Middle frontal gyrus (tissue), 1 donor: ENCODE results near the gene NEUROD2.

Source experiments
- DNase-seq: peaks from one replicate; pipeline ENCODE4 v3.0.0-alpha.2; 2015; ENCODE audit warnings: low spot score; ENCODE audit errors: extremely low spot score

Gene NEUROD2

GRCh38 chr17:39618956-39619785 lies 11.5 kb upstream of the NEUROD2 start:
- DNase-seq: no peak

- no peak for DNase-seq
Measured at GRCh38 chr17:39618246-39618913, 10.7 kb upstream of the NEUROD2 start.

DNA sequence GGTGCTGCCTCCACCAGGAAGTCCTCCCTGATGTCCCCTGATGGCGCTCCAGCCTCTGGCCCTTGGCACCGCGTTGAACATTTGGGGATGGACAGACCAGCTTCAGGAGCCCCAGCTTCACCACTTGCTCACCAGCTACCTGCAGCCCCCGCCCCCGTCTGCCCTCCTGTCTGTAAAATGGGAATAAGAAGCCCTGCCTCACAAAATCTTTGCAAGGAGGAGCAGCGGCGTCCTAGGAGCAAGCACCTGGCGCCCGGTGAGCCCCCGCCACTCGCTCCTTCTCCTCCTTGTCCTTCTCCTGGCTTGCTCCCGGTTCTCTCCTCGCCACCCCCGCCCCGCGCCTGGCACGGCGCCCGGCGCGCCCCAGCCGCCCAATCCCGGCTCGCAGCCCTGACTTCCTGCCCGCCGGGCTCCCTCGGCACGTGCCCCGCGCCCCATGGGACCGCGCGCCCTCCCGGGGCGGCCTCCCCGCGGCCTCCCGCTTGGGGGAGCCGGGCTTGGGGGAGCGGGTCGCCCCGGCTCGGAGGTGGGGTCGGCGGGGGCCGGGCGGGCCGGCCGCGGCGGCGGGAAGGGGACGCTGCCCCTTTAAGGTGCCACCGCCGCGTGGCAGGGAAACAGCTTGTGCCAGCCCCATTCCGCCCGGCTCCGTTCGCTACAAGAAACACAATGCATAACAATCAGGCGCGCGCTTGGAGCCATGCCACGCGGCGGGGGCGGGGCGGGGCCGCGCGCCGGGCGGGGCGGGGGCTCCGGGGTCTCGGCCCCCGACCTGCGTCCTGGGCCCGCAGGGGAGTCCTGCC lies 9.9 kb upstream of the NEUROD2 start:
- no peak for DNase-seq

GRCh38 chr17:39617100-39617445 lies 9.4 kb upstream of the NEUROD2 start:
- DNase-seq: no peak

DNA sequence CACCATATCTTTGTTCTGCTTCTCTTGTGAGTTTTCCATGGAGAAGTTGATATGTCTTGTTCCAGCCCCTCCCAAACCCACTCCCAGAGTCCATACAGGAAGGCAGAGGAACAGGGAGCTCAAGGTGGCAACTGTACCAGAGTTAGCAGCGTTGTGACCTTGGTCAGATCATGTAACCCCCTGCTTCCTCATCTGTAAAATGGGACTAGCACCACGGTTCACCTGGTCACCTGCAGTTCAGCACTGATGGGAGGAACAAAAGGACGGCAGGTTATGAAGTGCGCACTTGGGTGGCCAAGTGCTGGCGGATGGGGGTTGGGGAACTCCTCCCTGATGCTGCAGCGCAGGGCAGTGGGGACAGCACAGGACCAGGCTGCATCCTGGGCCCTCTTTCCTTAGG lies 7.7 kb upstream of the NEUROD2 start:
- DNase-seq: no peak

DNA sequence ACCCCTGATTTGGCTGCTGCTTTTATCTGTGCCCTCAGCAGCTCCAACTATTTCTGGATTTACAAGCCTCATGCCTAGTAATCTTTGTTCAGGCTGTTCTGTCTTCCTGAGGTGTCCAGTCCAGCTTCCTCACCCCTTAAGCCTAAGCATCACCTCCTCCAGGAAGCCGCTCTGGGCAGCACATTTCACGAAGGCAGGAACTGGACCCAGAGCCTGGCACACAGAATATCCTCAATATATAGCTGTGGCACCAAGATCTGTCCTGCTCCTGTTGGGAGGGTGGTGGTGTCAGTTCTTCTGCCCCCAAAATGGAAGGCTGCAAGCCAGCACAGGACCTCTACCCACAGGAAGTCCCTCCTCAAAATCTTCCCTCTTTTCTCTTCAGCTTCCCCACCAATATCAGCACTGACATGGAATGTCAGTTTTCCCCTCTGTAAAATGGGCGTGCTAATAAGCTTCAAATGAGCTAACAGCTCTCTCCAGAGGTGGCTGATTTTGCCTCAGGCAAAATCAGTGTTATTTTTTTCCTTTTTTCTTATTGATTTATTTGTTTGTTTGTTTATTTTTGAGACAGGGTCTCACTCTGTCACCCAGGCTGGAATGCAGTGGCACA lies 6.9 kb upstream of the NEUROD2 start:
- DNase-seq: no peak

- DNase-seq: no peak
Measured at GRCh38 chr17:39612935-39613464, 5.3 kb upstream of the NEUROD2 start.

DNA sequence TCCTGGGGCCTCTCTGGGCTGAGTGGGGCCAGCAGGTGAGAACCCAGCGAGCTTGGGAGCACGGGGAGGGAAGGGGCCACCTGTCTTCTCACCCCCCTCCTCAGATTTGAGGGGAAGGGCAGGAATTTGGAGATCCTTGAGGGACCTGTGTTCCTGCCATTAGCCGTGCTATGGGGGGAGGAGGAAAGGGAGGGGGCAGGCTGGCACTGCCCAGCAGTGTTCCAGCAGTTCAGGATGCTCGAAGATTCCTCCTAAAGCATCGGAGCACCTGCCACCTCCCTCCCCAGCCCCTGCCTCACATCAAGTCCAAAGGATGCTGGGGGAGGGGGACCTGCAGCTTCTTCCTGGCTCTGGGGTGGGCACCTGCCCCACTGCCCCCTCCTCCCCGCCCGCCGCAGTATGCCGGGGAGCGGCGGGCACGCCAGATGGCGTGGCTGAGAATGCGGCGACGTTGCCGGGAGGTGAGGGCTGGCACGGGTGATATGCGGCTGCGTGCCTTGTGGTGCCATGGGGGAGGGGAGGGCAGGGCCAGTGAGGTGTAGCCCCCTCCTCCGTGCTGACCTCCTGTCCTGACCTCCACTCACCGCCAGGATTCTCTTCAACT lies 4.7 kb upstream of the NEUROD2 start:
- no peak for DNase-seq

- no peak for DNase-seq
Measured at GRCh38 chr17:39611401-39612112, 3.8 kb upstream of the NEUROD2 start.

GRCh38 chr17:39609416-39610025 lies 1.8 kb upstream of the NEUROD2 start:
- DNase-seq: no peak

- DNase-seq: no peak
Measured at GRCh38 chr17:39608142-39608981, 642 bp upstream of the NEUROD2 start.

- DNase-seq: no peak
Measured at GRCh38 chr17:39607057-39607850, 466 bp downstream of the NEUROD2 start.

DNA sequence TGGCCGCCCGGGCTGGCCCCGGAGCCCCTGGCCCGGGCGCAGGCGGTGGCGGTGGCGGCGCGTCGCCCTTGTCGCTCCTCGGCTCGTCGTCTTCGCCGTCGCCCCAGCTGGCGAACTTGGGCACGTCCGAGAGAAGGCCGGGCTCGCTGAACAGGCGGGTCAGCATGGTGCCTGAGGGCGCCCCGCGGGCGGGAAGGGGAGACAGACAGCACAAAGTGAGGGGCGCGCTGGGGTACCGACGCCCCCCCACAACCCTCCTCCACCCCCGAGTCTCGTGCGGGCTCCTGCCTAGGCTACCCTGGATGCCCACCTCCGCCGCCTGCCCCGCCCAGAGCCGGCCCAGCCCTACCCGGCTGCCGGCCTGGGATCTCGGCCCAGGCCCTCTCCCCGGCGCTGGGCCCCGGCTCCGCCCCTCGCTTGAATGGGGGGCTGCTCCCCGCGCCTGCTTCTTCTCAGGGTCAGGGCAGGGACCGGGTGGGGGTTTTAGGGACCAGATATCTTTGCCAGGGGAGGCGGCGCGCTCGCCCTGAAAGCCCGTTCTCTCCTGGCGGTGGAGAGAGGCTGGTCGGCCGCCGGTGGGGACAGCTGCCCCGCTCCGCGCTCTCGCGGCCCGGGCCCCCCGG lies 1.2 kb downstream of the NEUROD2 start:
- DNase-seq: no peak

- DNase-seq: no peak
Measured at GRCh38 chr17:39605492-39606433, 2.0 kb downstream of the NEUROD2 start.

- DNase-seq: no peak
Measured at GRCh38 chr17:39604911-39605491, 2.7 kb downstream of the NEUROD2 start.

DNA sequence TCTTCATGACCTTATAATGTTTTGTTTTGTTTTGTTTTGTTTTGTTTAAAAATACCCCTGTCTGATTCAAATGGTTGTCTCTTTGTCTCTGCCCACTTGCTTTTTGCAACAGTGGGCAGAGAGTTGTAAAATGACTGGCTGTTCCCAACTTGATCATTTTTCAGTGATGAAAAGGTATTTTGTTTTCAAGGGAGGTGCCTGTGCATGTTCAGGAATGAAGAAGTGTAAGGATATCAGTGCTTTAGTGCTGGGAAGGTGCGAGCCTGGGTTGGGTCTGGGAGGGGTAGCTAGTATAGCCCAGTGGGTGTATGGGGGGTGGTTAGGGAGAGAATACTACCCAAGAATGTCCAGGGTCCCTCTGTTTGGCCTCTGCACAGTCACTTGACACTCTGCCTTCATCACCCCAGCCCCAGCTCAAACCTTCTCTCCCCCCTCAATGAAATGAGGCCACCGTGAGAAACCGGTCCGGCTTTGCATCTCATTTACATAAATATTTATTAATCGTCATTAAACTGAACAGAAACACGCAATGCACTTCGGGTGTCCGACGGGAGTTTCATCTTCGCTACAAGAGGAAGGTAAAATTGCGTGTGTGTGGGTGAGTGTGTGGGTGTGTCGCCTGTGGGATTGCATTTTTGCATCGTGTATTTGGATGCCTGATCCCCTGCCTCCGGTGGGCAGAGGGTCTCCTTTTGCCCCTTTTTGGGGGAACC lies 4.3 kb downstream of the NEUROD2 start:
- no peak for DNase-seq
